HEK293T (cell line): ENCODE data around the gene GRIFIN.

Experiments
- ARNT ChIP-seq: fragments of 450-650 bp; IDR thresholded peaks from 2 replicates; pipeline ENCODE4 v1.6.1; 2017; ENCODE audit warnings: mild to moderate bottlenecking
- BHLHE40 ChIP-seq: fragments of 450-650 bp; IDR thresholded peaks from 2 replicates; pipeline ENCODE4 v1.6.1; 2016; ENCODE audit warnings: mild to moderate bottlenecking, moderate library complexity, borderline replicate concordance
- FOXA1 ChIP-seq: fragments of 450-650 bp; IDR thresholded peaks from 2 replicates; pipeline ENCODE4 v1.6.1; 2016; ENCODE audit warnings: mild to moderate bottlenecking
- HDGF ChIP-seq: fragments of 450-650 bp; IDR thresholded peaks from 2 replicates; pipeline ENCODE4 v1.6.1; 2017; ENCODE audit warnings: antibody characterized with exemption, borderline replicate concordance
- LEF1 ChIP-seq: fragments of 450-650 bp; IDR thresholded peaks from 2 replicates; pipeline ENCODE4 v1.6.1; 2017; ENCODE audit warnings: mild to moderate bottlenecking, borderline replicate concordance
- SP1 ChIP-seq: fragments of 450-650 bp; IDR thresholded peaks from 2 replicates; pipeline ENCODE4 v1.6.1; 2017
- TARDBP ChIP-seq: fragments of 450-650 bp; IDR thresholded peaks from 2 replicates; pipeline ENCODE4 v1.6.1; 2016

DNA sequence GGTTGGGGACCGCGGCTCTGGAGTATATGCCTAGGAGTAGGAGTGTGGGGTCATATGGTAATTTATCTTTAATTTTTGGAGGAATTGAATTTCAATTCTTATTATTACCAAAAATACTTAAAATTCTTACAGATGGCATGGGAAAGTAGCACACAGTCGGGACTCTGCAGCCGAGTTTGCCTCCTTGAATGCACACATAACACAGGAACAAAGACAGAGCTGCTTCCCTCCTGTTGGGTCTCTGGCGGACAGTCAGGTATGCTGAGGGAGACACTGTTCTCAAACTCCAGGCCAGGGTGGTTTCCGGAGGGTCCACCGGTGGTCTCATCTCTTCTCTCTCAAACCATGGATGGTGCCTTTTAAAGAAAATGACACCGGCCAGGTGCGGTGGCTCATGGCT is 32.7 kb downstream of the GRIFIN start:
- TF ChIP-seq BHLHE40 (no peak), FOXA1 (no peak), LEF1 (no peak), ARNT (no peak), TARDBP (no peak), SP1 (no peak), HDGF (no peak)
